Keratinocyte (primary cell): Measurements from ENCODE around the gene ABCA12. TPM values are rescaled to one million over a fixed set of nuclear protein-coding genes. Genes with fewer than 3 reads are reported as not detected.

ENCODE experiments used
- DNase-seq: peaks from one replicate; pipeline ENCODE4 v3.0.0-alpha.2; 2011; ENCODE audit warnings: low read depth, missing footprints, low spot score
- FAIRE-seq: peaks from 2 replicates; lab custom pipeline; 2011; peaks lifted over from hg19 to GRCh38; lab: Jason Lieb, UNC
- H2AFZ ChIP-seq: 2 replicates; pipeline ENCODE4 v1.6.0; 2012; ENCODE audit warnings: low read length, control low read depth, inconsistent platforms; ENCODE audit not compliant: control insufficient read depth
- H3K27ac ChIP-seq: 2 replicates; pipeline ENCODE4 v1.5.1; 2011; ENCODE audit warnings: low read length; ENCODE audit not compliant: control insufficient read depth, insufficient read depth
- H3K27me3 ChIP-seq: 3 replicates; pipeline ENCODE4 v1.6.0; 2011; ENCODE audit warnings: low read length; ENCODE audit not compliant: control insufficient read depth, insufficient read depth; ENCODE audit errors: extremely low read depth
- H3K36me3 ChIP-seq, 2 experiments: 2 replicates in 1 of 2; 3 replicates in 1 of 2; pipeline ENCODE4 v1.5.1; 2011; ENCODE audit warnings: low read length in 2 of 2, mild to moderate bottlenecking in 1 of 2; ENCODE audit not compliant: control insufficient read depth in 2 of 2, insufficient read depth in 2 of 2; ENCODE audit errors: extremely low read depth in 1 of 2
- H3K4me1 ChIP-seq: 3 replicates; pipeline ENCODE4 v1.5.1; 2011; ENCODE audit warnings: low read length; ENCODE audit not compliant: control insufficient read depth, insufficient read depth; ENCODE audit errors: extremely low read depth
- H3K4me2 ChIP-seq: 3 replicates; pipeline ENCODE4 v1.6.0; 2011; ENCODE audit warnings: low read depth, low read length; ENCODE audit not compliant: control insufficient read depth, insufficient read depth; ENCODE audit errors: extremely low read depth
- H3K4me3 ChIP-seq, 3 experiments: fragments of 200-600 bp in 1 of 3; sonication (generic) in 1 of 3; 2 replicates in 2 of 3; 3 replicates in 1 of 3; pipeline ENCODE4 v1.5.1; 2011 to 2016; ENCODE audit warnings: low read length in 3 of 3, mild to moderate bottlenecking in 3 of 3, control low read depth in 2 of 3, inconsistent platforms in 1 of 3, low read depth in 1 of 3, mixed read lengths in 1 of 3, mixed run types in 1 of 3, moderate library complexity in 1 of 3; ENCODE audit not compliant: control insufficient read depth in 2 of 3, insufficient read depth in 2 of 3; ENCODE audit errors: extremely low read depth in 1 of 3
- H3K79me2 ChIP-seq: 2 replicates; pipeline ENCODE4 v1.6.0; 2012; ENCODE audit warnings: low read length; ENCODE audit not compliant: control insufficient read depth, insufficient read depth
- H3K9ac ChIP-seq: 3 replicates; pipeline ENCODE4 v1.6.0; 2011; ENCODE audit warnings: low read length; ENCODE audit not compliant: control insufficient read depth, insufficient read depth; ENCODE audit errors: extremely low read depth
- H3K9me1 ChIP-seq: 3 replicates; pipeline ENCODE4 v1.6.0; 2011; ENCODE audit warnings: low read length; ENCODE audit not compliant: control insufficient read depth, insufficient read depth; ENCODE audit errors: extremely low read depth
- H3K9me3 ChIP-seq: 2 replicates; pipeline ENCODE4 v1.5.1; 2012; ENCODE audit warnings: low read depth, low read length; ENCODE audit not compliant: control insufficient read depth
- H4K20me1 ChIP-seq: 3 replicates; pipeline ENCODE4 v1.6.0; 2011; ENCODE audit warnings: low read length; ENCODE audit not compliant: control insufficient read depth, insufficient read depth; ENCODE audit errors: extremely low read depth
- CTCF ChIP-seq, 3 experiments: IDR thresholded peaks in 1 of 3; conservative IDR thresholded peaks in 1 of 3; optimal IDR thresholded peaks in 1 of 3; 2 replicates in 2 of 3; 3 replicates in 1 of 3; pipeline versions ENCODE3 to v1.5.1; 2011; ENCODE audit warnings: low read length in 3 of 3, mild to moderate bottlenecking in 3 of 3, moderate library complexity in 2 of 3, control low read depth in 1 of 3, inconsistent platforms in 1 of 3; ENCODE audit not compliant: insufficient read depth in 2 of 3; ENCODE audit errors: extremely low read depth in 1 of 3
- EZH2 ChIP-seq: IDR thresholded peaks from one replicate; pipeline ENCODE4 v1.6.1; 2012; ENCODE audit warnings: inconsistent platforms, mild to moderate bottlenecking, low read length, moderate library complexity
- dilution Hi-C: fragments of 300-500 bp; cut with MboI; formaldehyde crosslinking; loops from one replicate; pipeline ENCODE4 v1.7.0; 2020; ENCODE audit warnings: low sequenced_read_pairs; ENCODE audit not compliant: extremely low pct_ligation_motif_present
- polyA plus RNA-seq, 5 experiments: library from polyadenylated mRNA; depleted of rRNA in 3 of 5; stranded (reverse) in 3 of 5; stranded (forward) in 1 of 5; unstranded in 1 of 5; fragments of >200 nt; gene quantifications; 1 replicate in 1 of 5; 2 replicates in 3 of 5; 3 replicates in 1 of 5; pipeline versions ENCODE4 v1.2.1 to v1.2.3, GENCODE V29; 2011 to 2012; ENCODE audit warnings: missing spikeins in 2 of 5, low read depth in 1 of 5, low replicate concordance in 1 of 5

ABCA12 gene
- polyA plus RNA-seq, 1 donor (not counting 4 experiments of a cell fraction or from before 2014, with no cell fraction given) = 10.9 TPM

GRCh38 chr2:215059724-215060123 is 78.7 kb downstream of the ABCA12 start:
- no peaks in the 10 kb centered on the region for H4K20me1 ChIP-seq
- no peak overlapping the region for H3K27ac ChIP-seq
- FAIRE-seq = peak; percentile 58
- TF ChIP-seq EZH2 (no peak), CTCF (optimal IDR thresholded peaks at IDR 0.05 in 1 of 3, IDR thresholded peaks at IDR 0.05 in 1 of 3, conservative IDR thresholded peaks at IDR 0.05 in 1 of 3; ENCODE audit: extremely low read depth in 1 of 3, insufficient read depth in 2 of 3, low read length in 3 of 3) (no peak)
- no peaks in the 10 kb centered on the region for H3K79me2 ChIP-seq
- DNase-seq = no peak
- no peaks in the 10 kb centered on the region for H3K4me1 ChIP-seq
- H3K4me2 ChIP-seq = no peak overlapping the region
- H3K4me3 ChIP-seq = no peak overlapping the region
- H3K36me3 ChIP-seq = peaks cover 0 to 3% of the 10 kb centered on the region in 2 experiments
- H3K27me3 ChIP-seq = no peaks in the 10 kb centered on the region
- no peak overlapping the region for H3K9ac ChIP-seq
- H3K9me1 ChIP-seq = no peaks in the 10 kb centered on the region
- H2AFZ ChIP-seq = no peak overlapping the region
- no peaks in the 10 kb centered on the region for H3K9me3 ChIP-seq
- dilution Hi-C loops = no loop called here

GRCh38 chr2:215055891-215056290 is 82.5 kb downstream of the ABCA12 start:
- Histone ChIP-seq H3K27ac (no peak overlapping the region), H3K79me2 (no peaks in the 10 kb centered on the region), H3K4me2 (no peak overlapping the region), H3K4me3 (no peak overlapping the region), H3K9ac (no peak overlapping the region), H3K4me1 (peaks cover 20% of the 10 kb centered on the region), H2AFZ (no peak overlapping the region), H4K20me1 (no peaks in the 10 kb centered on the region), H3K36me3 (peaks cover 0 to 1% of the 10 kb centered on the region in 2 experiments), H3K27me3 (no peaks in the 10 kb centered on the region), H3K9me3 (no peaks in the 10 kb centered on the region), H3K9me1 (no peaks in the 10 kb centered on the region)
- dilution Hi-C loops = no loop called here
- no peak for DNase-seq
- TF ChIP-seq CTCF (optimal IDR thresholded peaks at IDR 0.05 in 1 of 3, IDR thresholded peaks at IDR 0.05 in 1 of 3, conservative IDR thresholded peaks at IDR 0.05 in 1 of 3; ENCODE audit: extremely low read depth in 1 of 3, insufficient read depth in 2 of 3, low read length in 3 of 3) (no peak), EZH2 (no peak)
- no peak for FAIRE-seq
